Coronary artery (tissue), 2 donors: ENCODE data around the gene TFDP2.

Experiments
- DNase-seq: peaks from one replicate; pipeline ENCODE4 v3.0.0-alpha.2; 2017; ENCODE audit warnings: low spot score
- H3K27ac ChIP-seq, 2 donors: fragments of 200-600 bp; sonication (generic); one replicate each; pipeline ENCODE4 v1.5.1; 2016 to 2019
- H3K4me3 ChIP-seq: fragments of 200-600 bp; sonication (generic); 2 replicates; pipeline ENCODE4 v1.5.1; 2016; ENCODE audit warnings: mild to moderate bottlenecking, moderate library complexity
- TF ChIP-seq, protein P1 (sequence below): fragments of 200-600 bp; sonication (generic); IDR thresholded peaks from one replicate; pipeline ENCODE4 v1.5.1; 2019; ENCODE audit warnings: antibody characterized with exemption

The TFDP2 gene

DNA sequence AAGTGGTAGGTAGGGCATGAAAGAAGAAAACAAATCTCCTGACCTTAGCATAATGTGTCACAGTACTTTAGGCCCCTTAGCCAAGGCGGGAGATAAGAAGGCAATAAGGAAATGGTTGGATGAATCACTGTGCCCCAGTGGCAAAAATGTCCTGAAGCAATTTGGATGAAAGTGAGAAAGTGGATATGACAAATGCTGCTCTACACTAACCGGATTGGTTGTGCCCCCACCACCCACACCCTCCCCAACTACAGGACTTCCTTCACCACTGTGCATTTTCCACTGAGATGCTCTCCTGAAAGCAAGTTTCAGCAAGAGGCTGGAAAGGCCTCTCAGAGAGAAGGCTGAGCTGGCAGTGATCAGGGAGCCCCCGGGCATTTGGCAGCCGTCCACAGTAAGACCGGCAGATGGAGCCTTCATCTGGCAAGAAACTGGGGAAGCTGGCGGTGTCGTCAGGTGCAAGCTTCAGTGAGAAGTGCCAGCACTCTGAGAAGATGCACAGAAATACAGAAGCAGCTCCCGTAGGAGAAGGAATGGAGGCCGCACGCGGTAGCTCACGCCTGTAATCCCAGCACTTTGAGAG, 209.1 kb downstream of the TFDP2 start:
- DNase-seq = no peak
- TF ChIP-seq, protein P1, sequence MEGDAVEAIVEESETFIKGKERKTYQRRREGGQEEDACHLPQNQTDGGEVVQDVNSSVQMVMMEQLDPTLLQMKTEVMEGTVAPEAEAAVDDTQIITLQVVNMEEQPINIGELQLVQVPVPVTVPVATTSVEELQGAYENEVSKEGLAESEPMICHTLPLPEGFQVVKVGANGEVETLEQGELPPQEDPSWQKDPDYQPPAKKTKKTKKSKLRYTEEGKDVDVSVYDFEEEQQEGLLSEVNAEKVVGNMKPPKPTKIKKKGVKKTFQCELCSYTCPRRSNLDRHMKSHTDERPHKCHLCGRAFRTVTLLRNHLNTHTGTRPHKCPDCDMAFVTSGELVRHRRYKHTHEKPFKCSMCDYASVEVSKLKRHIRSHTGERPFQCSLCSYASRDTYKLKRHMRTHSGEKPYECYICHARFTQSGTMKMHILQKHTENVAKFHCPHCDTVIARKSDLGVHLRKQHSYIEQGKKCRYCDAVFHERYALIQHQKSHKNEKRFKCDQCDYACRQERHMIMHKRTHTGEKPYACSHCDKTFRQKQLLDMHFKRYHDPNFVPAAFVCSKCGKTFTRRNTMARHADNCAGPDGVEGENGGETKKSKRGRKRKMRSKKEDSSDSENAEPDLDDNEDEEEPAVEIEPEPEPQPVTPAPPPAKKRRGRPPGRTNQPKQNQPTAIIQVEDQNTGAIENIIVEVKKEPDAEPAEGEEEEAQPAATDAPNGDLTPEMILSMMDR = no peak
- Histone ChIP-seq H3K27ac (no peak overlapping the region), H3K4me3 (no peak overlapping the region)

DNA sequence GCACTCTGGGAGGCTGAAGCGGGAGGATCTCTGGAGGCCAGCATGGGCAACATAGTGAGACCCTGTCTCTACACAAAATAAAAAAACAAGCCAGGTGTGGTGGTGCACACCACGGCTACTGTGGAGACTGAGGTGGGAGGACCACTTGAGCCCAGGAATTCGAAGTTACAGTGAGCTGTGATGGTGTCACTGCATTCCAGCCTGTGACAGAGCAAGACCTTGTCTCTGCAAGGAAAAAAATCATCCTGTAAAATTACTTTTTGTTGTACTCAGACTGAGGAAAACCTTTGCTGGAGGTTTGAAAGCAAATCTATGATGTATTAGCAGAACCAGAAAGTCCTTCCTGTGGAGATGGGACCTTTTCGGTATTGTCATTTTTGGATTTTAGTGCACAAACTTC, 209.6 kb downstream of the TFDP2 start:
- Histone ChIP-seq H3K4me3 (no peak overlapping the region), H3K27ac (no peak overlapping the region)
- TF ChIP-seq, protein P1 = no peak
- no peak for DNase-seq

DNA sequence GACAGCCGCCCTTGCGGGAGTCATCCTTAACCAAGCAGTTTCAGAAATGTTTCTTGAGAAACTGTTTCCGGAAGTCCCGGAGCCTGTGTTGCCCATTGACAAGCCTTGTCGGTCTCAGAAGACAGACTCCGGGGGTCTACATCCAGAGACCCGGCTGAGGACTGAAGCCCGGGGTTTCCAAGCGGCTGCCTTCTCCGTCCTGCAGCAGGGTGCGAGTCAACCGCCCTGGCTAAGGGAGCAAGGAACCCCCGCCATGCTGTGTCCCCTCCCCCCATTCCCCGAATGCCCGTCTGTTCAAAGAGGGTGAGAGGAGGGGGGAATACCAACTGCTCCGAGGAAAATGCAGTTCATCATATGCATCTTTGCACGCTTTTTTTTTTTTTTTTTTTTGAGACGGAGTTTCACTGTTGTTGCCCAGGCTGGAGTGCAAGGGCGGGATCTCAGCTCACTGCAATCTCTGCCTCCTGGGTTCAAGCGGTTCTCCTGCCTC, 211.3 kb downstream of the TFDP2 start:
- DNase-seq = no peak
- Histone ChIP-seq H3K27ac (no peak overlapping the region), H3K4me3 (no peak overlapping the region)
- TF ChIP-seq, protein P1 = no peak

DNA sequence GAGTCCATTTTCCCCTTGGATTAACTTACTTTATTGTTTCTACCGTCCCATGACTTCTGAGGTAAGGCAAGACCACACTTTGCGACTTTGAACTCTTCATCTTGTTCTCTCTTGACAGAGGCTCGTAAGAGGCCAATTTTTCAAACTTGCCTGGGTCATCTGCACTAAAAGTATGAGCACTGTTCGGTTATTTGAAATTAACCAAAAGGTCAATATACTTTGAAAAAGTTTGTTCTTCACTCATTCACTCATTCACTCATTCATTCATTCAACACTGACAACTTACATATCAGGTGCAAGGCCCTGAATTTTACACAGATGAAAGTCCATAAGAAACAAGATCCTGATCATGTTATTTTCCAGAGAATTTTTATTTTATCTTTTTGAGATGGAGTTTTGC, 215.0 kb downstream of the TFDP2 start:
- Histone ChIP-seq H3K27ac (no peak overlapping the region), H3K4me3 (no peak overlapping the region)
- DNase-seq = no peak
- TF ChIP-seq, protein P1 = no peak

DNA sequence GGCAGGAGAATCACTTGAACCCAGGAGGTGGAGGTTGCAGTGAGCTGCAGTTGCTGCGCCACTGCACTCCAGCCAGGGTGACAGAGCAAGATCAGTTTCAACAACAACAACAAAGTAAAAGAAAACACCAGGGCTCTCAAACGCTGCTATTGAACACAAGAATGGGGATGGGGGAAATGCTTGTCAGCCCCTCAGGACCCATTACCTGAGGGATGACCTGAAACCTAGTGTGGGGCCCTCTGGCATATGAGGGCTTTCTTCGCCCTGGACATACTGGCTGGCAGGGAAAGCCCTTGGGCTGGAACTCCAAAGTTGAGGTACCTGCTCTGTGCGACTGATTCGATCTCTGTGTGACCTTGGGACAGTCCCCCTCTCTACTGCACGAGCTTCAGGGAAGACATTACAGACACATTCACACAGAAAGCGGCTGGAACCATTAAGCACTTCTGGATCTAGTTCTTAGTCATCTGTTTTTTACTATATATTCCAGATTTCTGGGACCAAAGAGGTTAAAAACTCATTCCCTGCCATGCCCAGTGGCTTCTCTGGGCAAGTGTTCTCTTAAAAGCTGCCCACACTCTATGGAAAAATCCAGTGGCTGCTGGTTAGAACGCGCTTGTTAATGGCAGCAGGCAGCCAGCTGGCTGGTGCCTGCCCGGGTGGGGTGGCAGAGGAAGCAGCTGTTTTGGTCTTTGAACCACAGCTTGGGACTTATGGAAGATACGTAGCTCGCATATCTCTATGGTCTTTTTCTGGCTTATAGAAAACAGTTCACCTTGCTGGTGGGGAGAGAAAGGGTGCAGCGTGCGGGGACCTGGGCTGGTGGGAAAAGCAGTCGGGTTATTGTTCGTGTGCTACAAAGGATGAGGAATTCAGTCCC, 215.7 kb downstream of the TFDP2 start:
- TF ChIP-seq, protein P1 = no peak
- Histone ChIP-seq H3K27ac (no peak overlapping the region), H3K4me3 (no peak overlapping the region)
- no peak for DNase-seq

DNA sequence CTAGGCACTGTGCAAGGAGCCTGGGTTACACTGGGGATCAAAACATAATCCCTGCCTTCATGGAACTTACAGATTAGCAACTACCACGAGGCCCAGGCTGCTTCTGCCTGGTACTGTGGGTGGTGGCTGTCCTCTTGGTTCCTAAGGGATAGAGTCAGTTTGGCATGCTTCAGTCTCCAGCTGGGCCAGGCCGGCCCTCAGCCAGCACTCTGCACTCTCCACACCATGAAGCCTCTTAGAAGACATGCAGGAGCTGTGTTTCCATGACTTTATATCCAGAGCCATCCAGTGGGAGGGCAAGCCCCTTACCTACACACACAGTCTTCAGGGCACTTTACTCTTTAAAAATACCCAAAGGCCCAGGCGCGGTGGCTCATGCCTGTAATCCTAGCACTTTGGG, 218.5 kb downstream of the TFDP2 start:
- Histone ChIP-seq H3K4me3 (no peak overlapping the region), H3K27ac (no peak overlapping the region)
- no peak for DNase-seq
- TF ChIP-seq, protein P1 = no peak
